Right ventricle myocardium superior (tissue), 1 donor: Measurements from ENCODE around the gene TACO1. TPM values are rescaled to one million over a fixed set of nuclear protein-coding genes. Genes with fewer than 3 reads are reported as not detected.

Source experiments
- ATAC-seq: fragments of 200-7000 bp; cut with Tn5 transposase; one replicate; pipeline ENCODE4 v1.9.1; 2020; ENCODE audit warnings: mild to moderate bottlenecking; ENCODE audit not compliant: poor library complexity
- DNase-seq: peaks from one replicate; pipeline ENCODE4 v3.0.0-alpha.2; 2020
- intact Hi-C: fragments of 100-400 bp; cut with DNase I; formaldehyde crosslinking; loops from one replicate; pipeline ENCODE4 v1.11.2; 2022
- long read RNA-seq: library from polyadenylated mRNA; unstranded; transcript quantifications from one replicate; pipeline ENCODE4 v2.0.0, GENCODE V29; 2021
- total RNA-seq: library from RNA; stranded (reverse); fragmentation: NEBNext Ultra II Directional; extraction: Animal tissue kit (Norgen Biotek cat#: 25700); gene quantifications from one replicate; pipeline ENCODE4 v1.2.1, GENCODE V29; 2021
- donor health status: DM: no; HTN: yes; CAD: no; lungs with severe emphysema.

Gene TACO1
- total RNA-seq, result 43.1 TPM
- long read RNA-seq, transcript TACO1-201 (5 exons, 1,469 nt), result major isoform, 87 of 95 reads
- long read RNA-seq, partial matches to known transcripts, result 0 of 95 reads
- long read RNA-seq, other reads (novel, unspliced or antisense), result 8 of 95 reads

- intact Hi-C loops, result no loop called here
- DNase-seq, result peak; percentile 86
- ATAC-seq, result peak; percentile 98
Measured at GRCh38 chr17:63600569-63601438, at the start of gene TACO1. Gene TACO1, plus strand, starts transcription at chr17:63600895. Its CDS starts 189 bp downstream, at chr17:63601084.

- no peak for ATAC-seq
- intact Hi-C loops, result no loop called here
Measured at GRCh38 chr17:63552211-63552610, 48.5 kb upstream of the TACO1 start.

GRCh38 chr17:63555500-63556156, 45.1 kb upstream of the TACO1 start:
- intact Hi-C loops, result no loop called here
- peak; percentile 57 for ATAC-seq

More at GRCh38 chr17:63552211-63552610, 48.5 kb upstream of the TACO1 start:
- DNase-seq, result no peak

GRCh38 chr17:63557416-63557815, 43.3 kb upstream of the TACO1 start:
- intact Hi-C loops, result no loop called here
- no peak for ATAC-seq
- DNase-seq, result no peak

More at GRCh38 chr17:63555500-63556156, 45.1 kb upstream of the TACO1 start:
- no peak for DNase-seq

- intact Hi-C loops, result no loop called here
- ATAC-seq, result no peak
Measured at GRCh38 chr17:63558441-63558840, 42.3 kb upstream of the TACO1 start.

GRCh38 chr17:63561819-63562218, 38.9 kb upstream of the TACO1 start:
- no peak for ATAC-seq
- no peak for DNase-seq
- intact Hi-C loops, result no loop called here

More at GRCh38 chr17:63558441-63558840, 42.3 kb upstream of the TACO1 start:
- DNase-seq, result no peak

GRCh38 chr17:63563339-63563738, 37.4 kb upstream of the TACO1 start:
- intact Hi-C loops, result no loop called here
- DNase-seq (no peak), ATAC-seq (no peak)

GRCh38 chr17:63564562-63564961, 36.1 kb upstream of the TACO1 start:
- no peak for ATAC-seq
- intact Hi-C loops, result no loop called here
- DNase-seq, result no peak

GRCh38 chr17:63567229-63567628, 33.5 kb upstream of the TACO1 start:
- no peak for ATAC-seq
- intact Hi-C loops, result no loop called here
- DNase-seq, result no peak

GRCh38 chr17:63568563-63568962, 32.1 kb upstream of the TACO1 start:
- no peak for DNase-seq
- ATAC-seq, result no peak
- intact Hi-C loops, result no loop called here

GRCh38 chr17:63571632-63572310, 28.9 kb upstream of the TACO1 start:
- intact Hi-C loops, result no loop called here
- ATAC-seq, result no peak
- DNase-seq, result no peak

- ATAC-seq (no peak), DNase-seq (no peak)
- intact Hi-C loops, result no loop called here
Measured at GRCh38 chr17:63573634-63574033, 27.1 kb upstream of the TACO1 start.

GRCh38 chr17:63578027-63578768, 22.5 kb upstream of the TACO1 start:
- intact Hi-C loops, result no loop called here
- ATAC-seq, result no peak
- no peak for DNase-seq

- DNase-seq (no peak), ATAC-seq (no peak)
- intact Hi-C loops, result no loop called here
Measured at GRCh38 chr17:63578769-63579111, 22.0 kb upstream of the TACO1 start.

- intact Hi-C loops, result no loop called here
- ATAC-seq (no peak), DNase-seq (no peak)
Measured at GRCh38 chr17:63579633-63580032, 21.1 kb upstream of the TACO1 start.

- no peak for ATAC-seq
- intact Hi-C loops, result no loop called here
Measured at GRCh38 chr17:63587770-63588169, 12.9 kb upstream of the TACO1 start.

GRCh38 chr17:63588797-63589196, 11.9 kb upstream of the TACO1 start:
- ATAC-seq (no peak), DNase-seq (no peak)
- intact Hi-C loops, result no loop called here

More at GRCh38 chr17:63587770-63588169, 12.9 kb upstream of the TACO1 start:
- no peak for DNase-seq

- ATAC-seq, result no peak
Measured at GRCh38 chr17:63589646-63590045, 11.0 kb upstream of the TACO1 start.

GRCh38 chr17:63592797-63593196, 7.9 kb upstream of the TACO1 start:
- intact Hi-C loops, result no loop called here
- DNase-seq, result no peak
- ATAC-seq, result no peak

More at GRCh38 chr17:63589646-63590045, 11.0 kb upstream of the TACO1 start:
- intact Hi-C loops, result no loop called here
- DNase-seq, result no peak
